Memory B cell (primary cell): ENCODE measurements around the gene TPCN1.
A peak's percentile ranks its signal among the peaks of the same experiment; 100 is the strongest.

ENCODE experiments used
- ATAC-seq: fragments of 150-1000 bp; cut with Tn5 transposase; 2 replicates; pipeline ENCODE4 v1.10.0; 2021; ENCODE audit warnings: low read depth, mild to moderate bottlenecking, moderate library complexity
- DNase-seq, 2 donors: peaks; one replicate each; pipeline ENCODE4 v3.0.0; 2022; ENCODE audit warnings: low spot score in 2 of 2
- H3K27ac Mint-ChIP-seq: one replicate; pipeline ENCODE4 v1.8.0; 2022; ENCODE audit warnings: mild to moderate bottlenecking, moderate library complexity, mixed read lengths
- H3K27me3 Mint-ChIP-seq: one replicate; pipeline ENCODE4 v1.8.0; 2022; ENCODE audit warnings: mixed read lengths
- H3K36me3 Mint-ChIP-seq: one replicate; pipeline ENCODE4 v1.8.0; 2022; ENCODE audit warnings: mild to moderate bottlenecking, mixed read lengths
- H3K4me1 Mint-ChIP-seq: one replicate; pipeline ENCODE4 v1.8.0; 2022; ENCODE audit warnings: mixed read lengths
- H3K4me3 Mint-ChIP-seq: one replicate; pipeline ENCODE4 v1.8.0; 2022; ENCODE audit warnings: mild to moderate bottlenecking, moderate library complexity, mixed read lengths
- H3K9me3 Mint-ChIP-seq: one replicate; pipeline ENCODE4 v1.8.0; 2022; ENCODE audit warnings: mixed read lengths

The TPCN1 gene

GRCh38 chr12:113306382-113306781 is 85.1 kb downstream of the TPCN1 start:
- H3K36me3 Mint-ChIP-seq = peaks cover 19% of the 10 kb centered on the region
- H3K4me3 Mint-ChIP-seq = no peak overlapping the region
- no peak overlapping the region for H3K27ac Mint-ChIP-seq
- no peaks in the 10 kb centered on the region for H3K27me3 Mint-ChIP-seq
- H3K9me3 Mint-ChIP-seq = no peaks in the 10 kb centered on the region
- DNase-seq = no peak
- ATAC-seq = no peak
- H3K4me1 Mint-ChIP-seq = peaks cover 10% of the 10 kb centered on the region

DNA sequence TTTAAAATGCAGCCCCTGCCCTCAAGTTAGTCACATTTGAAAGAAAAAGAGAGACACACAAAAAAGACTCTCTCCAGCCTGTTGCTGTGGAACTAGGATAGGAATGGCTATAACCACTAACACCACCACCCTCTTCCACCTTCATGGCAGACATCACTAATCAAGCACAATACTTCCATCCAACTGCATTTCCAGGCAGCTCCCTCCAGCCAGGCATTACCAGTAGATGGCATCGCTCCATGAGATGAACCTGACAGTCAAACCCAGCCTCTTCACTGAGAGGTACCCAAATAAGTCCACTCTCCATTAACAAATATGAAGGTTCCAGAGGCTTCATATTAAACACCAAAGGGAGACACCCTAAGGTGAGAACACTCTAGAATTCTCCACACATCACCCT is 89.2 kb downstream of the TPCN1 start:
- Mint-ChIP-seq H3K27me3 (no peaks in the 10 kb centered on the region), H3K36me3 (peaks cover 25% of the 10 kb centered on the region), H3K4me1 (no peaks in the 10 kb centered on the region), H3K9me3 (no peaks in the 10 kb centered on the region), H3K4me3 (no peak overlapping the region), H3K27ac (peak overlapping the region; percentile 12)
- ATAC-seq = no peak
- DNase-seq = no peak

DNA sequence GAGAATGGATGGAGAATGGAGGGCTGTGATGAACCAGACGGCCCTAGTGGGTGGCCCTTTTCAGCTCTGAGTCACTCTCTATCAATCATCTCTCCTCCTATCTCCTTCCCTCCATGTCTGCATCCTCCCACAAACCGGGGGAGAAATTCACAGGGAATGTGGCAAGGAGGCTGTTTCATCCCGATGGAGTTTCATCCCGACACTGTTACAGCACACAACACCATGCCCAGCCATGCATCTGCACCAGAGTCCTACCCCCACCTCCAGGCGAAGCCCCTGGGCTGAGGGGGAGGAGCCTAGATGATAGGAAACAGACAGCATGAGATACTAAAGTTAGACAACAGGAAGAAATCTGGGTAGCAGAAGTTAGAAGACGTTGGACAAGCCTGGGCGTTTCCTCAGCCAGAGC is 92.9 kb downstream of the TPCN1 start:
- Mint-ChIP-seq H3K4me3 (no peak overlapping the region), H3K9me3 (no peaks in the 10 kb centered on the region), H3K4me1 (no peaks in the 10 kb centered on the region), H3K36me3 (peaks cover 29% of the 10 kb centered on the region), H3K27me3 (no peaks in the 10 kb centered on the region), H3K27ac (no peak overlapping the region)
- DNase-seq (no peak), ATAC-seq (no peak)

DNA sequence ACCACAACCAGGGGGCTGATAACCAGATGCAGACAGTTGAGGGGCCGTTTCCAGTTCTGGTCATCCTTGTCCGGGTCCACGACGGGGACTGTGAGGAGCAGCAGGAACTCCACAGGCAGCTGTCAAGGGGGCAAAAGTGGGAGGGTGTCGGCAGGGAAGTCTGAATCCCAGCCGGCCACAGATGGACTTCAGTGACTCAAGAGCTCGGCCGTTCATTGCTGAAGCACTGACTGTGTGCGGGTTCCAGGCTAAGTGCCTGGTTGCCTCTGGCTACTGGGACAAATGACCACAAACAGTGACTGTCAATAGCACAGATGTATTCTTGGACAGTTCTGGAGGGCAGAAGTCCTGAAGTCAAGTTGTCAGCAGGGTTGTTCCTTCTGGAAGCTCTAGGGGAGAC is 94.1 kb downstream of the TPCN1 start:
- Mint-ChIP-seq H3K36me3 (peaks cover 32% of the 10 kb centered on the region), H3K4me3 (no peak overlapping the region), H3K27ac (no peak overlapping the region), H3K9me3 (no peaks in the 10 kb centered on the region), H3K27me3 (no peaks in the 10 kb centered on the region), H3K4me1 (no peaks in the 10 kb centered on the region)
- no peak for DNase-seq
- no peak for ATAC-seq

- DNase-seq (no peak), ATAC-seq (no peak)
- Mint-ChIP-seq H3K4me1 (no peaks in the 10 kb centered on the region), H3K9me3 (no peaks in the 10 kb centered on the region), H3K36me3 (peaks cover 34% of the 10 kb centered on the region), H3K27ac (no peak overlapping the region), H3K4me3 (no peak overlapping the region), H3K27me3 (no peaks in the 10 kb centered on the region)
Measured at GRCh38 chr12:113316155-113316554, 94.9 kb downstream of the TPCN1 start.

GRCh38 chr12:113317122-113317521 is 95.9 kb downstream of the TPCN1 start:
- Mint-ChIP-seq H3K27ac (no peak overlapping the region), H3K9me3 (no peaks in the 10 kb centered on the region), H3K4me3 (no peak overlapping the region), H3K27me3 (no peaks in the 10 kb centered on the region), H3K4me1 (no peaks in the 10 kb centered on the region), H3K36me3 (peaks cover 37% of the 10 kb centered on the region)
- DNase-seq (no peak), ATAC-seq (no peak)

GRCh38 chr12:113318046-113318656 is 96.9 kb downstream of the TPCN1 start:
- Mint-ChIP-seq H3K36me3 (peaks cover 42% of the 10 kb centered on the region), H3K9me3 (no peaks in the 10 kb centered on the region), H3K4me3 (no peak overlapping the region), H3K4me1 (no peaks in the 10 kb centered on the region), H3K27ac (no peak overlapping the region), H3K27me3 (no peaks in the 10 kb centered on the region)
- DNase-seq (no peak), ATAC-seq (no peak)

DNA sequence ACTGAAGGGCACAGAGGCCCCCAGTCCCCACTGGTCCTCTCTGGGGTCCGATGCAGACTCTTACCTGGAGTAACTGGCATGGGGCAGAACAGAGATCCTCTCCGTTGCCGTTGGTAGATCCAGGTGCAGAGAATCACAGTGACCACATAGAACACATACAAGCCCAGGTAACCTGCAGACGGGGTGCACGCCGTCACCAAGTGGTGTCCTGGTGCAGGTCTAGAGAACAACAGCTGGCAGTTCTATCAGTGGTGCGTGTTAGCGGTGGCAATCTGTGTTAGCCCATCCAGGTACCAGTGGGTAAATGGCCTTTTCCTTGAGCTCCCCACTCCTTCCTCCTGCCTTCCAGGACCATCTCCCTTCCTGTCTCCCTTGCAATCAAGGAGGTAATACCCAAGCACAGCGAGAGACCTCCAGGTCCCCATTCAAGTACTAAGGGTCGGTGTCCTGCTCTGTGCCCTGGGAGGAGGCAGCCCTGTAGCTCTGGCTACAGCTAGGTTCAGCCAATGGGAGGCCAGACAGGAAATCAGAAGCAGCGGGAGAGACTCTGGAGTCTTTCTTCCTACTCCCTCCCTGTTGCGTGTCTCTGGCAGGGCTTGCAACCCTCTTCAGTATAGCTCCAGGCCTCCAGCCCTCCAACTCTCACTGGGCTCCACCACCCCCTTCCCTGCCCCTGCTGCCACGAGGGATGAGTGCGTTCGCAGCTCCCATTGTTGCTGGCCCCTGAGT is 97.8 kb downstream of the TPCN1 start:
- no peak overlapping the region for H3K4me3 Mint-ChIP-seq
- peaks cover 41% of the 10 kb centered on the region for H3K36me3 Mint-ChIP-seq
- no peaks in the 10 kb centered on the region for H3K9me3 Mint-ChIP-seq
- H3K4me1 Mint-ChIP-seq = no peaks in the 10 kb centered on the region
- no peak for ATAC-seq
- no peak overlapping the region for H3K27ac Mint-ChIP-seq
- no peak for DNase-seq
- no peaks in the 10 kb centered on the region for H3K27me3 Mint-ChIP-seq

GRCh38 chr12:113320401-113320800 is 99.1 kb downstream of the TPCN1 start:
- DNase-seq = no peak
- ATAC-seq = no peak
- Mint-ChIP-seq H3K4me3 (no peak overlapping the region), H3K9me3 (no peaks in the 10 kb centered on the region), H3K27ac (no peak overlapping the region), H3K27me3 (no peaks in the 10 kb centered on the region), H3K4me1 (peaks cover 3% of the 10 kb centered on the region), H3K36me3 (peaks cover 36% of the 10 kb centered on the region)

GRCh38 chr12:113322343-113322742 is 101.1 kb downstream of the TPCN1 start:
- Mint-ChIP-seq H3K4me3 (no peak overlapping the region), H3K4me1 (peaks cover 3% of the 10 kb centered on the region), H3K36me3 (peaks cover 36% of the 10 kb centered on the region), H3K9me3 (no peaks in the 10 kb centered on the region), H3K27me3 (no peaks in the 10 kb centered on the region), H3K27ac (no peak overlapping the region)
- DNase-seq (no peak), ATAC-seq (no peak)

- peaks cover 8% of the 10 kb centered on the region for H3K4me1 Mint-ChIP-seq
- H3K27me3 Mint-ChIP-seq = no peaks in the 10 kb centered on the region
- no peaks in the 10 kb centered on the region for H3K9me3 Mint-ChIP-seq
- no peak overlapping the region for H3K4me3 Mint-ChIP-seq
- no peak overlapping the region for H3K27ac Mint-ChIP-seq
- no peak for ATAC-seq
- DNase-seq = no peak
- H3K36me3 Mint-ChIP-seq = peaks cover 20% of the 10 kb centered on the region
Measured at GRCh38 chr12:113325916-113326315, 104.7 kb downstream of the TPCN1 start.

DNA sequence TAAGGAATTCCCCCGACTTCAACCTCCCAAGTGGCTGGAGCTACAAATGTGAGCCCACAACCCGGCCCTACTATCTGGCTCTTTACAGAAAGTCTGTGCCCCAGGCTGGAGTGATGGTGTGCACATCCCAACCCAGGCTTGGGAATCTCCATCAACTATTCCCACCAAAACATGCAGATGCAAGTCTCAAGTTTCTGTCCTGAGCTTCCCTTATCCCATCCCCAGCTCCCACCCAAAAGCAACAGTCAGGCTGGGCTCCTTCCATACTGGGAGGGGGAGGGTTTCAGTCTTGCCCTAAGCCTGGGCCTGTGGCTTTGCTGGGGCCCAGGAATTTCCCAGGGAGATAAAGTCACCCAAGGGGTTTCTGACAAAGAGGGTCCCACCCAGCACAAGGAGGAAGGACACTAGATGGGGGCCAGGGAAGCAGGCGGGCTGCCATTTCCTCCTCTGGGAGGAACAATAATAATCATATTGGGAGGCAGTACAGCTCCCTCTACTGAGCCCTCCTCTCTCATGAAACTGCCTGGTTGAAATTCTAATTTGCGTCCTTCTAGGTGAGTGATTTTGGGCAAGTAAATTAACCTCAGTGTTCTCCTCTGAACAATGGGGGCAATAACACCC is 105.6 kb downstream of the TPCN1 start:
- H3K4me1 Mint-ChIP-seq = peaks cover 10% of the 10 kb centered on the region
- no peak for DNase-seq
- no peaks in the 10 kb centered on the region for H3K9me3 Mint-ChIP-seq
- no peak overlapping the region for H3K27ac Mint-ChIP-seq
- H3K4me3 Mint-ChIP-seq = no peak overlapping the region
- no peaks in the 10 kb centered on the region for H3K27me3 Mint-ChIP-seq
- ATAC-seq = no peak
- peaks cover 17% of the 10 kb centered on the region for H3K36me3 Mint-ChIP-seq

DNA sequence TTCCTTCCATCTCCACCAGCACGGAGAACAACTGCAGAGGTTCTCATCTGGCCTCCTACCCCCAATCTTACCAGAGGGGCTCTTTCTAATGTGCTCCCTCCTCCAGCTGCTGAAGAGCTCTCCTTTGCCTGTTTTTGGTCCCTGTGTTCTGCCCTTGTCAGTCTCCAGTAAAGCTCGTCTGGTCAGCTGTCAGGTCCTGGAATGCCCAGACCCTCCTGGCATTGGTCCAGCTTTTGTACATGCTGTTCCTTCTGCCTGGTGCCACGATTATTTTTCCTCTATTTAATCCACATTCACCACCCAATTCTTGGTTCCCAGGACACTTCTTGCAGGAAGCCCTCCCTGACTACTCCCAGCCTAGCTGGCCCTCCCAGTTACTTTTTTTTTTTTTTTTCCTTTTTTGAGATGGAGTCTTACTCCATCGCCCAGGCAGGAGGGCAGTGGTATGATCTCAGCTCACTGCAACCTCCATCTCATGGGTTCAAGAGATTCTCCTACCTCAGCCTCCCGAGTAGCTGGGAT is 107.2 kb downstream of the TPCN1 start:
- Mint-ChIP-seq H3K27ac (no peak overlapping the region), H3K9me3 (no peaks in the 10 kb centered on the region), H3K36me3 (peaks cover 11% of the 10 kb centered on the region), H3K4me1 (peaks cover 13% of the 10 kb centered on the region), H3K27me3 (no peaks in the 10 kb centered on the region), H3K4me3 (no peak overlapping the region)
- no peak for DNase-seq
- no peak for ATAC-seq

- Mint-ChIP-seq H3K27ac (no peak overlapping the region), H3K4me1 (peaks cover 13% of the 10 kb centered on the region)
Measured at GRCh38 chr12:113329022-113329790, 107.9 kb downstream of the TPCN1 start.

More at GRCh38 chr12:113329022-113329790, 107.9 kb downstream of the TPCN1 start:
- Mint-ChIP-seq H3K36me3 (peaks cover 9% of the 10 kb centered on the region), H3K27me3 (no peaks in the 10 kb centered on the region), H3K4me3 (no peak overlapping the region), H3K9me3 (no peaks in the 10 kb centered on the region)
- DNase-seq (no peak), ATAC-seq (no peak)
